HG03066 (cell line): ENCODE data around the gene TNFSF4.
"Not testable (repeated sequence)": the region's sequence is repeated elsewhere in the genome, so short reads cannot be mapped to it uniquely, and the experiment has no call there.

Experiments
- ATAC-seq: cut with Tn5 transposase; IDR thresholded peaks from one replicate; pipeline ENCODE4 v1.9.1; 2021; ENCODE audit warnings: low read depth; ENCODE audit not compliant: unreplicated experiment

TNFSF4 gene, protein sequence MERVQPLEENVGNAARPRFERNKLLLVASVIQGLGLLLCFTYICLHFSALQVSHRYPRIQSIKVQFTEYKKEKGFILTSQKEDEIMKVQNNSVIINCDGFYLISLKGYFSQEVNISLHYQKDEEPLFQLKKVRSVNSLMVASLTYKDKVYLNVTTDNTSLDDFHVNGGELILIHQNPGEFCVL

GRCh38 chr1:173206816-173207568 is at the start of gene TNFSF4:
Gene TNFSF4, minus strand, starts transcription at chr1:173207331. Its CDS starts 155 bp downstream, at chr1:173207176.
- no peak for ATAC-seq

DNA sequence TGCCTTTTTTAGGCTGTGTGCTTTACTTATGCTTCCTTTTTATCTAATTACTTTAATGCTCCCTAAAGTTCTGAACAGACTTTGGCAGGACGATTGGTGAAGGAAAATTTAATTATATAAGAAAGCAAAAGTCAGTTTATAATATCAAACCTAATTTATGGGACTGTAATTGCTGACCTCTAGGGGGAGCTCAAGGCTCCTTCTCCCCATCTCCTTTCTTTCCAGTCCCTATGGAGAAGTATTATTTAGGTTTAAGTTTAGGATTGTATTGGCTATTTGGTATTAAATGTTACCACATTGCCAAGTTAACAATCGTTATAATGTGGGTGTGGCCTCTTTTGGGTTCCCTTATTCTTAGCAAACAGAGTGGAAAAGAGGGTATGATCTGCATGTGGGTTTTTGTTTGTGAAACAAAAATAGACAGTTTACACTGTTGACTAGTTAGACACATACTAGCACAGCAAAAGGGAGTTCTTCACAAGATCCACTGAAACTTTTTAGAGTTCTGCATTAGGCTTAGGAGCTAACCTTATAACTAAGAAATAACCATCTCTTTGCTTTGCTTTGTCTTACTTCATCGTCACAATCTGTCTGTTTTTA is 48.2 kb upstream of the TNFSF4 start:
- no peak for ATAC-seq

DNA sequence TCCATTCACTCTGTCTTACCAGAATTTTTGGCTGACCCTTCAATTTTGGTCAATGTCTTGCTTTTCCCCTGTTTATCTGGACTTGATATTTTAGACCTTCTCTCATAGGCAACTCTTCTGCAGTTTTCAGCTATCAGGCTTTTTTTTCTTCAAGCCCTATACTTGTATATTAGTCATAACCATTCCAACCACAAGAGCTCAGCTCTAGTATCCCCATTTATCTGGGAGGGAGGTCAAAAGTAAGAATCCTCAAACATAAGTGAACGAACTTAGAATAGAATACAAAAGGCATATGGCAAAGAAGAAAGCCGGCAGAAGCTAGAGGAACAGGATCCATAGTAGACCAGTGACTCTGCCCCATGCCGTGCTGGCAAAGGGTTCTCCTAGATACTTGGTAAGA is 45.9 kb upstream of the TNFSF4 start:
- no peak for ATAC-seq

DNA sequence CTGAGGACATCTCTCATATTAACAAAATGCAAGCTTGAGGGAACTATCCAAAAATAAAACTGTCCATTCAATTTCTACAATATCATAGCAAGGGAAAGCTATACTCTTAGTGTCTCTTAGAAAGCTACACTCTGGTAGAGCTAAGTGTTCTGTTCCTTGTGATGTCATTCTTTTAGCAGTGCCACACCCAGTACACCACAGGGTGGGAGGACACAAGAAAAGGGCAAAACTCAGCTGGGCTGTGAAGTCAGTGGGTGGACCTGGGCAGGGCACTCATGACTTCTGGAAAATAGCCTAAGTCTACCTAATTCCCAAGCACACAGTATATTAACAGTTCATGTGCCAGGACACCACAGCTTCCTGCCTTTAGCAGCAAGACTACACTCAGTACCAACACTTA is 42.2 kb upstream of the TNFSF4 start:
- no peak for ATAC-seq

DNA sequence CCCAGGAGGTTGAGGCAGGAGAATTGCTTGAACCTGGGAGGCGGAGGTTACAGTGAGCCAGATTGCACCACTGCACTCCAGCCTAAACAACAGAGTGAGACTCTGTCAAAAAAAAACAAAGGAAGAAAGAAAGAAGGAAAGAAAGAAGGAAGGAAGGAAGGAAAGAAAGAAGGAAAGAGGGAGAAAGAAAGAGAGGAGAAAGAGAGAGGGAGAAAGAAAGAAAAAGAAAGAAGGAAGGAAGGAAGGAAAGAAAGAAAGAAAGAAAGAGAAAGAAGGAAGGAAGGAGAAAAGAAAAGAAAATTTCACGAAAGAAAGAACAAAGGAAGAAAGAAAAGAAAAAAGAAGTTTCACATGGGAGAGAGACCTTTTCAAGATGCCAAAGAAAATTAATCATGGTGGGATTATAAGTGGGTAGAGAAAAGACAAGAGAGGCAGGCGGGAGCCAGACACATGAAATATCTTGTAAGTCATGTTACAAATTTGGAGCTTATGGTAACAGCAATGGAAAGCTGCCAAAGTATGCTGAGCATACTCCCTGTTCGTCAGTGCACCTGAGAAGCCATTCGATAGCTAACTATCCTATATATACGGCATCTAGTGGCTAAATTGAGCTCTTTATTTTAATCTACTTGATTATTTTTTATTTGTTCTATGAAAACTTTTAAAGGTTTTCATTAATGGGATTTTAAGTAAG is 41.3 kb upstream of the TNFSF4 start:
- no peak for ATAC-seq

GRCh38 chr1:173245892-173246291 is 38.8 kb upstream of the TNFSF4 start:
- ATAC-seq: no peak

GRCh38 chr1:173243300-173243699 is 36.2 kb upstream of the TNFSF4 start:
- ATAC-seq: no peak

GRCh38 chr1:173241528-173242347 is 34.6 kb upstream of the TNFSF4 start:
- ATAC-seq: no peak

GRCh38 chr1:173240609-173241008 is 33.5 kb upstream of the TNFSF4 start:
- ATAC-seq: no peak

- ATAC-seq: no peak
Measured at GRCh38 chr1:173239058-173239457, 31.9 kb upstream of the TNFSF4 start.

GRCh38 chr1:173234899-173235298 is 27.8 kb upstream of the TNFSF4 start:
- no peak for ATAC-seq

DNA sequence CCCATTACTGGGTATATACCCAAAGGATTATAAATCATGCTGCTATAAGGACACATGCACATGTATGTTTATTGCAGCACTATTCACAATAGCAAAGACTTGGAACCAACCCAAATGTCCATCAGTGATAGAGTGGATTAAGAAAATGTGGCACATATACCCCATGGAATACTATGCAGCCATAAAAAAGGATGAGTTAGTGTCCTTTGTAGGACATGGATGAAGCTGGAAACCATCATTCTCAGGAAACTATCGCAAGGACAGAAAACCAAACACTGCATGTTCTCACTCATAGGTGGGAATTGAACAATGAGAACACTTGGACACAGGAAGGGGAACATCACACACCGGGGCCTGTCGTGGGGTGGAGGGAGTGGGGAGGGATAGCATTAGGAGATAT is 27.3 kb upstream of the TNFSF4 start:
- not testable (repeated sequence) for ATAC-seq

DNA sequence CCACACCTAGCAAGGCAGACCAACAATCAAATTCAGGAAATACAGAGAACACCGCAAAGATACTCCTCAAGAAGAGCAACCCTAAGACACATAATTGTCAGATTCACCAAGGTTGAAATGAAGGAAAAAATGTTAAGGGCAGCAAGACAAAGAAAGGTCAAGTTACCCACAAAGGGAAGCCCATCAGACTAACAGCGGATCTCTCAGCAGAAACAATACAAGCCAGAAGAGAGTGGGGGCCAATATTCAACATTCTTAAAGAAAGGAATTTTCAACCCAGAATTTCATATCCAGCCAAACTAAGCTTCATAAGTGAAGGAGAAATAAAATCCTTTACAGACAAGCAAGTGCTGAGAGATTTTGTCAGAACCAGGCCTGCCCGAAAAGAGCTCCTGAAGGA is 21.9 kb upstream of the TNFSF4 start:
- not testable (repeated sequence) for ATAC-seq

DNA sequence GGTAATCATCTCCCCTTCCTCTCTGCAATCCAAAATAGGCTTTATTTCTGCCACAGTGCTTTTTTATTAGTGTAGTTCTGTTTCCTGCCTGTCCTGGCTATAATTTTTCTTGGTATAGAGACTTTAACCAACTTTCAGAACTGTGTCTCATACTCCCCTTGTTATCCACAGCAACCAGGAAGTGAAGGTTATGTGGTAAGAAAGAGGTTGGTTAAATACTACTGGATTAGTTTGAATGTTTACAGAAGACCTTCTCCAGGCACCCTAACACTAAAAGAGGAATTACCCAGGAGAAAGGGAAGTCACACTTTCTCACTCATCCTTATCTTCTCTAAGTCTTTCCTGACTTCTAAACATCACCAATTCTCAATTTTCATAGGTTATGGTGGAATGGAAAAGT is 17.8 kb upstream of the TNFSF4 start:
- ATAC-seq: no peak

- ATAC-seq: no peak
Measured at GRCh38 chr1:173224280-173224892, 17.3 kb upstream of the TNFSF4 start.

- ATAC-seq: no peak
Measured at GRCh38 chr1:173223031-173223380, 15.9 kb upstream of the TNFSF4 start.

DNA sequence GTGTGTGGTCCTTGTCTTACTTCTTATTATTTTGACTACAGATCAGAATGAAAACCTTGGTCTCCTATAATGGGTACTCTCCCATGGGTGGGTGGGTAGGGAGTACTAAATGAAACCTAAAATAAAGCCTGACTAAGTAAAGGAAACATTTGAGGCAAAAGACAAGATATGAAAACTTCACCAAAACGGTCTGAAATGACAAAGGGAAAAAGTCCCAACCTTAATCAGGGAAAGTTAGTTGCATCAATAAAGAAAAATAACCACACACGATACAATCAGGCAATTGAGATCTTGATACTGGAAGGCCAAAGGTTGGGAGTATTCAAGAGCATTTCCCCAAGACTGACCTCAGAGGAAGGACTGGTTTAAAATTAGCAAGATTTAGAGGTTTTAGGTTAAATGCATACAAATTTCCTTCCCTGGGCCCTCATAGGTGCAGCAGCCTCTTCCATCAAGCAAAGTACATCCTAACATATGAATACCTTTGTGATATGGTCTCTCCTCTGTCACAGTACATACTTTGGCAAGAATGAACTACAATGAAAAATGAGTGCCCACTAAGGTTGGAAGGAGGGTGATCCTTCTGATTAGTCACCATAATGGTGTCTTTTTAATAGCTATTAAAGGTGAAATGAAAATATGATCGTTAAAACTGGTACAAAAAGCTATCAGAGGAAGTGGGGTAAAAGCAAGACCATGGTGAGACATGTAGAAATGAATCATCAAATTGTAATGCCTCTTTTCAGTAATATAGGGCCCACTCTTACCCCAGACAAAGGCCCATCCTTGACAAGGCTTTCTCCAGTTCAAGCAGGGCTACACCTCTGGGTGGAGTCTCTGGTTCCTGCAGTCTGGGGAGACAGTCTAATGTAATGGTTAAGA is 15.3 kb upstream of the TNFSF4 start:
- no peak for ATAC-seq

GRCh38 chr1:173220157-173220556 is 13.0 kb upstream of the TNFSF4 start:
- no peak for ATAC-seq

DNA sequence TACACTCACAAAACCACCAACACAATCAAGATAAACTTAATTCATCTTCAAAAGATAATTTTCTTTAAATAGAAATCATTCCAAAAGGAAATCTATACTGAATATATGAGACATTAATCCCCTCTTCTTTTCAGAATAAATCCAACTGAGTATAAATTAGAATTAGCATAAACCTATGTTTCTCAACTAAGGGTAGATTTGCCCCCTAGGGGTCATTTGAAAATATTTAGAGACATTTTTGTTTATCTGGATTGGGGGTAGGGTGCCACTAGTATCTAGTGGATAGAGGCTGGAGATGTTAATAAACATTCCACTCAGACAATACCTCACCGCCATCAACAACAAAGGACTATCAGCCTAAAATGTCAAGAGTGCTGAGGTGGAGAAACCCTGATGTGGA is 6.5 kb upstream of the TNFSF4 start:
- no peak for ATAC-seq
